NCI-H524 treated with DMSO at 0.1 percent for 48 hours (cell line): ENCODE measurements around the gene LNPK.
"Not testable (repeated sequence)": the region's sequence is repeated elsewhere in the genome, so short reads cannot be mapped to it uniquely, and the experiment has no call there.

Experiments
- DNase-seq: peaks from one replicate; lab custom pipeline; 2025; lab: John Stamatoyannopoulos, UW

Gene LNPK

GRCh38 chr2:176001916-176002687 lies at the start of gene LNPK:
TSS of gene LNPK (minus strand) at chr2:176002267. CDS start at chr2:175995584, 6,683 bp downstream.
- peak; percentile 63 for DNase-seq

- DNase-seq, result no peak
Observed at GRCh38 chr2:176039375-176039774, 37.3 kb upstream of the LNPK start.

- no peak for DNase-seq
Observed at GRCh38 chr2:176038694-176039093, 36.6 kb upstream of the LNPK start.

- peak; percentile 54 for DNase-seq
Observed at GRCh38 chr2:176035013-176035691, 33.1 kb upstream of the LNPK start.

GRCh38 chr2:176027806-176028205 lies 25.7 kb upstream of the LNPK start:
- DNase-seq, result no peak

GRCh38 chr2:176025932-176026331 lies 23.9 kb upstream of the LNPK start:
- DNase-seq, result no peak

GRCh38 chr2:176024083-176024482 lies 22.0 kb upstream of the LNPK start:
- no peak for DNase-seq

- no peak for DNase-seq
Observed at GRCh38 chr2:176022048-176022447, 20.0 kb upstream of the LNPK start.

- DNase-seq, result no peak
Observed at GRCh38 chr2:176020400-176020799, 18.3 kb upstream of the LNPK start.

GRCh38 chr2:176018708-176019107 lies 16.6 kb upstream of the LNPK start:
- DNase-seq, result no peak

- DNase-seq, result no peak
Observed at GRCh38 chr2:176009445-176009844, 7.4 kb upstream of the LNPK start.

- no peak for DNase-seq
Observed at GRCh38 chr2:176004934-176005333, 2.9 kb upstream of the LNPK start.

GRCh38 chr2:176003958-176004357 lies 1.9 kb upstream of the LNPK start:
- no peak for DNase-seq

- DNase-seq, result peak; percentile 6
Observed at GRCh38 chr2:176002688-176003210, 682 bp upstream of the LNPK start.

GRCh38 chr2:176001281-176001915 lies 669 bp downstream of the LNPK start:
- DNase-seq, result peak; percentile 27

GRCh38 chr2:175999283-175999819 lies 2.7 kb downstream of the LNPK start:
- no peak for DNase-seq

- no peak for DNase-seq
Observed at GRCh38 chr2:175990099-175990498, 12.0 kb downstream of the LNPK start.

GRCh38 chr2:175987126-175987525 lies 14.9 kb downstream of the LNPK start:
- not testable (repeated sequence) for DNase-seq

- DNase-seq, result no peak
Observed at GRCh38 chr2:175984846-175985245, 17.2 kb downstream of the LNPK start.

- peak; percentile 30 for DNase-seq
Observed at GRCh38 chr2:175981551-175981950, 20.5 kb downstream of the LNPK start.

GRCh38 chr2:175976391-175977157 lies 25.5 kb downstream of the LNPK start:
- DNase-seq, result no peak

GRCh38 chr2:175973373-175973772 lies 28.7 kb downstream of the LNPK start:
- no peak for DNase-seq
